CD4-positive, alpha-beta T cell treated with Interleukin-4 for 4 hours (primary cell): ENCODE results near the gene SLAMF9.

Source experiments
- DNase-seq: peaks from one replicate; pipeline ENCODE4 v3.0.0-alpha.2; 2020

Gene SLAMF9

DNA sequence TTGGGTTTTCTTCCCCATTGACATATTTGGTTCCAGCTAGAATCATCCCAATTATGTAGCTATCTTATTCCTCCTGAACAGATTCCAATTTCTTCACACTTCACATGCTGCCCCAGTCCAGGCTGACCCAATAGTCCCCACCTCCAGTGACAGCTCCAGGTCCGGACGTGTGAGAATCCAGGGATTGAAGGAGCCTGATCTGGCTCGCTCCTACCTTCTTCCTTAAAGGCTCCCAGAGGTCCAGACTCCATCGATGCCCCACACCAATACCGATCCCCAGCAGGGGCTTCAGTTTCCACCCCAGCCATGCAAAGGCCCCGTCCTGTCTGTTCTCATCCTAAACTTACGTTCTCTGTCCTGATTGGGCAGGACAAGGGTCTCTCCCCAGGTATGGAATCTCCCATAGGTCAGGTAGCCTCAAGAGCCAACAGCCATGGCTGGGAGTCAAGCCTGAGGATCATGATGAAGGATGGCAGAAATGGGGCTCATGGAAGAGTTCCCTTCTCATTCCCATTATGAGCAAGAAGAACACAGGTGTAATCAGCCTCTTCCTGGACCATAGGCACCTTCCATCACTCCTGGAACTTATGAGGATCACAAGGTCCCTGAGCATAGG lies 20.4 kb upstream of the SLAMF9 start:
- DNase-seq = no peak

DNA sequence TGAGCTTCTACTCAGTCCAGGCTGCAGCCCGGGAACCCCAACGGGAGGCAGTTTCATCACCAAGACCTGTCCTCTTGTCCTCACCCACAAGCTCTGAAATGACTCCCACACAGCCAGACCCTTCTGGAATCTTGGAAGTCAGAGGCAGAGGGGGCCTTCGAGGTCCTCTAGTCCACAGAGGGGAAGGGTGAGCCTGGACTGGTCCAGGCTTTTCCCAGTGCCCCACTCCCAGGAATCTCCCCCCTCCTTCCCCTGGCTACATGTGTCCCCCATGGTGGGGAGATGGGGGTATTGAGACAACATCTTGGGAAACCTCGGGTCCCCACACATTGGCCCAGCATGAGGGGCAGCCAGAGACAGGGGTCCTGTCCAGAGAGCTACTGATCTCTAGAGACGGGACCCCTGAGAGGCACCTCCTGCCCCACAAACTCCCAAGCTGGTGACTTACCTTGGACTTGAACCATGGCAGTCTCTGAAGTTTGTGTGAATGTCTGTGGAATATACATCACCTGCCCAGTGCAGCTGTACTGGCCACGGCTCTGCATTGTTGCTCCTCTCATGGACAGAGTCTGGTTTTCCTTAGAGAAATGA lies 19.4 kb upstream of the SLAMF9 start:
- no peak for DNase-seq

DNA sequence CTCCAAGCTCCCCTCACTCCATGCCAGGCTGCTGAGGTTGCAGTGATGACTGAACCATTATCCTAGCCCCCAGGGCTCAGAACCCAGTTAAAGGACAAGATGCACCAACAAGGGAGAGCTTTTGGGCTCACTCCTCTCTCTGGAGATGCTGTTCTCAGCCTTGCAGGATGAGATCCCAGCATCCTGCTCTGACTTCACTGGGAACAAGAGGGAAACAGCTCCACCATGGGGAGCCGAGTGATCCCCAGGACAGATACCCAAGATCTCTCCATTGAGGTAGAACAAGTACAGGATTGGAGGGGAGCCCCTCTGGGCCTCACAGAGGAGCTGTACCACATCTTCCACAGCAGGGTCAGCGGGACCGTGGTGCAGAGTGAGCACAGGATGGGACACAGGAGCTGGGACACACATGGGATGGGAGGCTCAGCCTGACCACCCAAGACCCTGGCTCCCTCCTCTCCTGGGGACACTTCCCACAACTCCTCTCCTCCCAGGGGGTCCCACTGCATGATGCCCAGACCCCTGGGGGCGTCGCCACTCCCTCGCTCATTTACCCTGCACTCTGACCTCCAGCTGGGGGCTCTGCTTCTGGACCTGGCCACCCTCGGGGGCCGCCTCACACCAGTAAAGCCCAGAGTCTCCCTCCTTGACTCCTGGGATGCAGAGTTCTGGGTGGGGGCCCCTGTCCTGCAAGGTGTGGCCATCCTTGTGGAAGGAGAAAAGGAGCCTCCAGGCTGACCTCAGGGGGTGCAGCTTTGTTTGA lies 18.6 kb upstream of the SLAMF9 start:
- no peak for DNase-seq

DNA sequence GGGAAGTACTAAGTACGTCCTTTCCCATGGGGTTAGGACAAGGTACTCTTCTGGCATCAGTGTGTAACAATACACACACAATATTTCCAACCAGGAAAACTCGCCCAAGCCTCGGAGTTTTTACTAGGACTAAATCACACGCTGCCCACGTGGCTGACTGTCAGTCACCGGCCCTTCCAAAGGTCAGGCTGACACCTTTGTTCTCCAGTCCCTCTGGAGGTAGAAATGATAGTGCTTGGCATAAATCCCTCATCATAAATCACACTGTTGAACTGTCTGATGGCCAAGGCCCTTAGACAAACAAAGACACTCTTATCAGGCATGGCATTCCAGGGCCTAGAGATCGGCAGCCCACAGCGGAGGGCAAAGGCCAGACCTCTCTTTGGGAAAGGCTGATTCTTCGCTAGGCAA lies 16.9 kb upstream of the SLAMF9 start:
- DNase-seq = no peak

DNA sequence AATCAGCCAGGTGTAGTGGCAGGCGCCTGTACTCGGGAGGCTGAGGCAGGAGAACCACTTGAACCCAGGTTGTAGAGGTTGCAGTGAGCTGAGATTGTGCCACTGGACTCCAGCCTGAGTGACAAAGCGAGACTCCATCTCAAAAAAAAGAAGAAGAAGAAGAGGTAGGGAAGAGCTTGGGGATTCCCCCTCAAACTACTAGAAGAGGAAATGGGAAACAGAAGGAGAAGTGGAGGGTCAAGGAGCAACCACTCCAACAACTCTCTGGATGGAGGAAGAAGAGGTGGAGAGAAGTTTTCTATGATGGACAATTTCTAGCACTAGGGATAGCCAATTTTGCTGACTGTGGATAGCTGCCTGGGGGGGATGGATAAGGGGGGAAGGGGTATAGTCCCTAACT lies 14.9 kb upstream of the SLAMF9 start:
- DNase-seq = no peak

DNA sequence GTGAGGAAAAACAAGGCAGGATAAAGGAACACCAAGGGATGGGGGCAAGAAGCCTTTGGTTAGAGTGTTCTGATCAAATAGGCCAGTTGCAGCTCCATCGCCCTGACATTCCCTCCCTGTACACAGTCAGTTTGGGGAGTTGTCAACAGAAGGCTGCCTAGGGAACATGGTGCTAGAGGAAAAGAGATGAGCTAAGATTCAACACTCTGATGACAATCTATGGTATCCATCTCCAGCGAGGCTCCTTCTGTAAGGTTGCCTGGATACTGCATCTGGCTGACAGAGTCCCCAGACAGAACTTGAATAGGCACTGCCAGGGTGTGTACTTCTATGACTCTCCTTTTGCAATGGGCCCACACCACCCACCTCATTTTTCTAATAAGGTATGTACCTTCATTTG lies 11.2 kb upstream of the SLAMF9 start:
- DNase-seq = no peak

DNA sequence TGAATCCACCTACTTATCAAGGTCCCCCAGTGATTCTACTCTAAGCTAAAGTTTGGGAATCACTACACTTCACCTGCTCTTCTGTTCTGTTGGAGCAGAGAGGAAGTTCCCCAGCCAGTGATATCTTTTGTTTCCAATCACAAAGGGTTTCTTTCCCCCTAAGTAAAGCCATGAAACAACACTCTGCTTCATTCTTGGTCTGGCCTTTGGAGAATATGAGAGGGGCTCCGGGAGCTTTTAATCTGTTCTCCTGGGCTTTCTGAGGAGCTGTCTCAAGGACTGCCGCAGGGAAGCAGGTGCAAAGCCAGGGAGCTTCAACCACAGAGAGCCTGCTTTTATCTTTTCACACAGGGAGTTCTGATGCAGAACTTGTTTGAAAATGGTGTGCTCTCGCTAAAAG lies 10.1 kb upstream of the SLAMF9 start:
- no peak for DNase-seq

DNA sequence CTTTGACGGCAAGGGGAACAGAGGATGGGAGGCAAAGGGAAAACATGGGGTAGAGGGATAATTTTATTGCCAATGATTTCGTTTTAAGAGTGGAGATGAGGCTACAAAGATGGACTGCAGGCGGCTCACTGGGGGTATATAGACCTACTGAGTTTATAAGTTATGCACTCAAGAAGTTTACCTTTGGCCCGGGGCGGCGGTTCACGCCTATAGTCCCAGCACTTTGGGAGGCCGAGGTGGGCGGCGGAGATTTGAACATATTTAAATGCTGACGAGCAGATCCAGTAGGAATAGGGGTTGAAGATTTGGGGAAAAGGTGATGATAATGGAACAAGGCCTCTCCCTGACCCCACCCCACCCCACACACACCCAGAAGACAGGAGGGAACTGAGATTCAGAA lies 8.1 kb upstream of the SLAMF9 start:
- DNase-seq = no peak

DNA sequence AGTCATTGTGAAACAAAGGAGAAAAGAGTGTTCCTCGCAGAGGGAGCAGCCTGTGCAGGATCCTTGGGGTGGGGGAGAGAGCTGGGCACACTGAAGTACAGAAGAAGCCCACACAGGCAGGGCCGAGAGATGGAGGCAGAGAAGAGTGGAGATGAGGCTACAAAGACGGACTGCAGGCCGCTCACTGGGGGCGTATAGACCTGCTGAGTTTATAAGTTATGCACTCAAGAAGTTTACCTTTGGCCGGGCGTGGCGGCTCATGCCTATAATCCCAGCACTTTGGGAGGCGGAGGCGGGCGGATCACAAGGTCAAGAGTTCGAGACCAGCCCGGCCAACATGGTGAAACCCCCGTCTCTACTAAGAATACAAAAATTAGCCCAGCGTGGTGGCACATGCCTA lies 7.6 kb upstream of the SLAMF9 start:
- no peak for DNase-seq

DNA sequence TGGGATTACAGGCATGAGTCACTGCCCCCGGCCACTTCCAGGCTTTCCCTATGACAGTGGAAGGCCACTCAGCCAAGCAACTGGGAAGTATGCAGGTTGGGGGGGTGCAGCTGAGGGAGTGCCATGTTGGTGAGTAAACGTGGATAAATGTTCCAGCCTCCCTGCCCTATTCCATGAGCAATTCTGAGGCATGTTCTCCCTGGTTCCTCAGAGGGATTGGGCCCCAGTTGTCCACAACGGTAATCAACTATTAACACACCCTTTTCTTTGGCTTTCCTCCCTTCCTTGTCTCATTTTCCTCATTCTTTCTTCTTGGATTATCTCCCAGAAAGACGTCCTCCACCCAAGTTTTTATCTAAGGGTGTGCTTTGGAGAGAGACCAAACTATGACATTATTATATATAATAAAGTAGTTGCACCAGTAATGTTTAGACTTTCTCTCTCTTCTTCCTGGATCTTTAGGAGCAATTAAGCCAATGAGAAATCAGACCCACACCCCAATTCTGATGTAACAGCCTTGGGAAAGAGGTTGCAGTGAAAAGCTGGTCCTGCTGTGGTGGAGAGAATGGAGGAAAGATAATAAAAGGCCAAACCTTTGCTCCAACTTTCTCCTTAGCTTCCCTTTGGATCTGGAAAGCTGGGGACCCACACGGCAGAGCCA lies 6.8 kb upstream of the SLAMF9 start:
- no peak for DNase-seq

DNA sequence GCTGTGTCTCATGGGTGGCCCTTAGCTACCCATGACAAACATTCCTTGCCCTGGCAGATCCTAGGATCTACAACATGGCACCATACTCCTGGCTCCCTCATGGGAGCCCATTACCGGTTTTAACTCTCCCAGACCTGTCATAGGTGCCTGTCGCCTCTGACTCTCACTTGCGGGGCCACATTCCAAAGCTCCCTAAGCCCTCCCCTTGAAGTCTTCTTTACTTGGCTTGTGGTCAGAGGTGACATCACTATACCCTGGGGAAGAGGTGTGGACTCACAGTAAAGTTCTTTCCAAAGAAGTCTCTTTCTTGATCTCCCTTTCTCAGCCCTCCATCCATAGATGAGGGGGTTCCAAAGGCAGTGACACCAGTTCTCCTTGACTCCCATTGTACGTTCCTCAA lies 5.4 kb upstream of the SLAMF9 start:
- DNase-seq = no peak

DNA sequence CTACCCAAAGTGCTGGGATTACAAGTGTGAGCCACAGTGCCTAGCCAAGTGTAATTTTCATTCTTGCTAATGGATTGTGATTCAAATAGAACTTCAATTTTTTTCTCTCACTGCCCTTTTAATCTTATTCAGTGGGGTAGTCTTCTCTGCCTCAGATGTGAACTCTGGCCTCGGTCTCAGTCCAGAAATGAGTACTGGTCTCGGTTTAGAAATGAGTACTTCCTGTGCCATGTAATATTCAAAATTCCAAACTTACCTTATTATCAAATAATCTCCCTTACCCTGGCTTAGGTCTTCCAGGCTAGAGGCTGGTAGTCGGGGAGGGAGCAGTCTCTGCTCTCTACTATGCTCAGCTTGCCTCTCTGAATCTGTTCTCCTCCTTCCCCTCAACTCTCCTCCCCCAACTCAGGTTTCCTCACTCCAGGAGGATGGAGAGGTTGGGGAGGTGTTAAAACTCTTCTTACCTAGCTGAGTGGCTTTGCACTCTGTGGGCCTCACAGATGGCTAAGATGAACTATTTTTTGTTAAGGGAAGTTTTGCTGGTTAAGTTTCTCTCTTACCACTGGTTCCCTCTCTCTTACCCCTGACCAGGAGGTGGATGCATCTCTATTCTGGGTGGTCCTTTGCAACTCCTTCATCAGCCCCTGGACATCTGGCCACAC lies 4.8 kb upstream of the SLAMF9 start:
- DNase-seq = no peak

DNA sequence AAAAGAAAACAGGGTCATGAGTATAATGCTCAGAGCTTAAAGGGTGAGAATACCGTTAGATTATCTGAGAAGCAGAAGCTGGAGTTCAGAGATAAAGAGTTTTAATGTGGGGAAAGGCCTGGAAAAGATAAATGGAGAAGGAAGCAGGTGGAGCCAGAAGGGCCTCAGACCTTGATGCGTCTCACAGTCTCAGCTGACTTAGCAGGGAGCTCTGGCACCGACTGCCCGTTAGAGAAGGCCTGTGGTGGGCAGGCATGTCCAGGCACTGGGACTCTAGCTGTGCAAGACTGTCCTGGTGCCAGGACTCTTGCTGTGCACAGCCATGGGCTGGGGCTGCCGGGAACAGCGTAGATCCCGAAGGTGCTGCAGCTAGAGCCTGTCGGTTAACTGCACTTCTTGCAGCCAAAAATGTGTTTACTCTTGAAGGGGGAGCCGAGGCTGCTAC lies 3.8 kb upstream of the SLAMF9 start:
- DNase-seq = no peak

DNA sequence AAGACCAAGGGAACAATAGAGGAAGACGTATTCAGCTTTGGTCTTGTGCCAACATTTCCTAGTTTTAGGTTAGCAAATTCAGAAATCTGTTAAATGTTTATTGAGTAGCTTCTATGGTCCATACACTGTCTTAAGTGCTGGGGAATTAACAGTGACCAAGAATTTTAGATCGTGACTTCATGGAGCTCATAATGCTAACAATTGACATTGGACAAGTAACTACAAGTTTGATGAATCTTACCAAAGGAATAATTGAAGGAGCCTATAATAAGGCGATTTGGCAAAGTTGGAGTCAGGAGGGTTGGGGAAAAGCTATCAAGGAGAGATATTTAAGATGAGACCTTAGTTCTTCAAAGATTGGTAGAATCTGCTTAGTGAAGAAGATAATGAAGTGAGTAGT lies 1.4 kb upstream of the SLAMF9 start:
- no peak for DNase-seq

DNA sequence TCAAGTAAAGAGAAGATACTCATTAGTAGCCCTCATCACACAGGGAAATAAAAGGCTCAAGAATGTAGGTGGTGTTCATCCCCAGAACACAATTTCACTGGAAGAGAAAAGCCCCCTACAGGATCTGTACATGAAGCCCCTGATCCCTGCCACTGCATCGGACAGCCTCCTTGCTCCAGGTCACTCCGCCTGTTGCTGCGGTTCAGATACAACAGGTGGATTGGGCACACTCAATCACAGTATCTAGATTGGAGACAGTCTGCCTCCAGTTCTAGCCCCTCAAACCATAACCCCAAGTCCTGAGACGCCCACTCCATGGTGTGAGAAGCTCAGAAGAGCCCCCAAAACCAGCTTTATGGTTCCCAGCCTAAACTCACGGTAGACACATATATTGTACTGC lies 1.1 kb downstream of the SLAMF9 start:
- no peak for DNase-seq

DNA sequence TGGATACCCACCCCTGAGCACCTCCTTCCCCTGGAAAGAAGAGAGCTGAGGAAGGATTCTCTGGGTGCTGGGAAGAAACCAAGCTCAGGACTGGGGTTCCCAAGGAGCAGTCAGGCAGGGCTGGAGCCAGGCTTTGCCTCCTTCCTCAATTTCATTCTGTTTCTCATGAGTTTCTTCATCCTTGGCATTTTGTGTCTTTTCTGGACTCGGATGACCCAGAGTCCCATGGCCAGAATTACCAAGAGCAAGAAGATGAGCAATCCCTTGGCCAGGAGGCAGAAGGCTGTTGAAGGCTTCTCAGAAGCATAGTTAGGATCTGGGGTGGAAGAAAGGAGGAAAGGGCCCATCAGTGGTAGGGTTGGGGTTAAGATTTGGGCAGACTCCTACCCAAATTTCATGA lies 2.5 kb downstream of the SLAMF9 start:
- DNase-seq = no peak

DNA sequence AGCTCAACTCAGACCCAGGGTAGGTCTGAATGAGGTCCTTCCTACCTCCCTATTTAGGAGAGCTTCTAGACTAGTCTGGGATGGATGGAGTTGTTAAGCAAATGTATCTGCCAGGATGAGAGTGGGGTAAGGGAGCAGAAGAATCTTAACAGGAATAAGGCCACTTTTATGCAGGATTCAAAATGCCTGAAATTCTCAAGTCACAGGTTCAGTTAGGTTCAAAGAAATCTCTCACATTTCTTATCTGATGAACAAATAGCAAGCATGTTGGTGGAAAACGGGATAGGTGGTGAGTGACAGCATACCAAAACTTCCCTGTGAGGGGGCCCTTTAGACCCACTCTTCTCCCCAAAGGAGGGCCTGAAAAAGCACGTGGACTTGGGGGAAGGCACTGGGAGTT lies 3.0 kb downstream of the SLAMF9 start:
- no peak for DNase-seq

DNA sequence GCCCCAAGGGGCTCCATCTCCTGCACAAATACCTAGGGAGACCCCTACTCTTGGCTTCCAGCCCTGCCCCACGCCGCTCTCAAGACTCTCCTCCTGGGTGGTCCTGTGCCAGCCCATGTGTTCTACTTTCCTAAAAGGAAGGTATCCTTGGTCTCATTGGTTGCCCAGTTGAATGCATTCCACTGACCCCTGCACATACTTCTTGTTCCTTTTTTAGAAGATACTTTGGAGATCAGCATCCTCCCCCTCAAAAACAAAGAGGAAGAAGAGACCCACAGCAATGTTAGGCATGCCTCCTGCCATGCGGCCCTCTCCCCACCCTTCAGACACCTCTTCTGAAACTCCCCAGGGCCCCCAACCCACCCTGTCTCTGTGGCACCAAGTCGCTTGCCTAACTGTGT lies 4.1 kb downstream of the SLAMF9 start:
- DNase-seq = no peak

DNA sequence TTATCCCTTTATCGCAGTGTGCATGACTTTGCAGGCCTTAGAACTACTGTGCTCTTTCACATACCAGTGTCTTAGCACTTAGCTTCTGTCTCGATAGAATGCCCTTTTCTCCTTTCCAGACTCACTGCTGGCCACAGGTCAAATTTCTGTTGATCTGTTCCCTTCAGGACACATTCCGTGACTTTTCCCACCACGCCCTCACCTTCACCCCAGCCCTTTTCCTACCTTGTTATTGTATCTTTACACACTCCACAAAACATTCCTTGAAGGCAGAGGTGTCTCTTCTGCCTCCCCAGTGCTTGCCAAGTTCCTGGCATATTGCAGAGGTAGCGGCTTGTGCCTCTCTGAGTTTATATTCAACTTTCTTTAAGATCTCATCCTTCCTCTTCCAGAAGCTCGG lies 4.9 kb downstream of the SLAMF9 start:
- no peak for DNase-seq

DNA sequence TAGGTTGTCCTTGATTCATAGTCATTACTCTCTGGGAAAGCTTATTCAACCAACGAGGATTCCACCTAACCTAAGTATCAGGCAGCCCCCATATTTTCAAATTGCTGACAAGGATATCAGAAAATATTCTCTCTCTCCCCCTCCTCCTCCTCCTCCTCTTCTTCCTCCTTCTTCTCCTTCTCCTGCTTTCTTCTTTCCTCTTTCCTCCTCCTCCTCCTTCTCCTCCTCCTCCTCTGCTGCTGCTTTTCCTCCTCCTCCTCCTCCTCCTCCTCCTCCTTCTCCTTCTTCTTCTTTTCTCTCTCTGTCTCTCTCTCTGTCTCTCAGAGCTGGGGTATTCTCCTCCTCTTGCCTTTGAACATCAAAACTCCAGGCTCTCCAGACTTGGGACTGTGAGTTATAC lies 6.1 kb downstream of the SLAMF9 start:
- no peak for DNase-seq

DNA sequence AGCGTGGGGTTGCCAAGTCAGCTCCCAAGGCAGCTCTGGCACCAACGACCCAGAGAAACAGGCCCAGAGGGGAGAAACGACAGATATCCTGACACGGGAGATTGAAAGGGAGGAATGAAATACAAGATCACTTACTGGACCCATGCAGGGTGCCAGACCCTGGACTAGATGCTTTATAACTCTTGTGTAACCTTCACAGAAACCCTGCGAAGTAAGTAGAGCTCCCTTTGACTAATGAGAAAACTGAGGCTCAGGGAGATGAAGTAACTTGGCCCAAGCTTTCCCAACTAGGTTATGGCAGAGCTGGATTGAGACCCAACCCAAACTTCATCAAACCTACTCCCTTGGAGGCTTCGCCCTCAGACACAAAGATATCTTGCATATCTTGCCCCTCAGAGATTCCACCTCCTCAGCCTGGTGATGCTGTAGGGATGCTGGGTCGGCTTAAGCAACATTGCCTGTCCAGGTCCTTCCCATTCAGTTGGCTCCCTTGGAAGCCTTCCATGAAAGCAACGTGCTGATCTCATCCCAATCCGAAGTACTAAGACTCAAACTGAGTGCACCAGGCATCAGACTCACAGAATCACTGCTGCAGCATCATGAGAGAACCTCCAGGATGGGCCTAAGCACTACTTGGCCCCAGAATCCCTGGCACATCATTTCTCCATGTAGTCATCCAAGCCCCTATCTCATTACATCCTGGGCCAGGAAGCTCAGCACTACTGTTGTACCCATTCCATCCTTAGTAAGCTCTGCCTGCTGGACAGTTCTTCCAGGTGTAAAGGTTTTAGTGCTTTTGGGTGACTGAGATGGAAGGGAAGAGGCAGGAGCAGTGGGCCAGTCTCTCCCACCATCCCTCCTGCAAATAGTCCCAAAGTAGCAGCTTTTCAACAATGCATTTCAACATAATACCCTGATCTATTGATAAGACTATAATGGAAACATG lies 7.5 kb downstream of the SLAMF9 start:
- DNase-seq = no peak
